HepG2 (cell line): ENCODE results near the gene SPNS2. TPM values are rescaled to one million over a fixed set of nuclear protein-coding genes. Genes with fewer than 3 reads are reported as not detected.

Source experiments
- ELF1 ChIP-seq: sonication (generic); formaldehyde crosslinking; IDR thresholded peaks from 2 replicates; pipeline ENCODE4 v1.4.0; 2020; ENCODE audit warnings: missing genetic modification reagents
- FOXK2 ChIP-seq: fragments of 450-650 bp; IDR thresholded peaks from 2 replicates; pipeline ENCODE4 v1.6.1; 2016
- HES4 ChIP-seq: sonication (generic); formaldehyde crosslinking; IDR thresholded peaks from 2 replicates; pipeline ENCODE4 v1.9.0; 2021; ENCODE audit warnings: mild to moderate bottlenecking, missing genetic modification reagents, borderline replicate concordance
- HNRNPH1 ChIP-seq: fragments of 200-400 bp; formaldehyde crosslinking; optimal IDR thresholded peaks from 2 replicates; pipeline ENCODE3; 2017; ENCODE audit warnings: mild to moderate bottlenecking, low read depth, low read length
- HNRNPK ChIP-seq: fragments of 200-400 bp; formaldehyde crosslinking; IDR thresholded peaks from 2 replicates; pipeline ENCODE4 v1.6.1; 2018; ENCODE audit warnings: low read length, low read depth, moderate library complexity, mild to moderate bottlenecking; ENCODE audit not compliant: poor library complexity, severe bottlenecking
- ISL2 ChIP-seq: sonication (generic); formaldehyde crosslinking; IDR thresholded peaks from 2 replicates; pipeline ENCODE4 v1.5.0; 2020; ENCODE audit warnings: missing genetic modification reagents
- ISX ChIP-seq: sonication (generic); formaldehyde crosslinking; conservative IDR thresholded peaks from 2 replicates; pipeline ENCODE4 v1.5.0; 2020; ENCODE audit warnings: missing genetic modification reagents
- KAT8 ChIP-seq: IDR thresholded peaks from 2 replicates; pipeline ENCODE4 v1.6.1; 2016; ENCODE audit warnings: missing genetic modification reagents, missing compliant biosample characterization
- PAF1 ChIP-seq: IDR thresholded peaks from 2 replicates; pipeline ENCODE4 v1.6.1; 2016; ENCODE audit warnings: missing genetic modification reagents, missing compliant biosample characterization
- PITX1 ChIP-seq: sonication (generic); formaldehyde crosslinking; IDR thresholded peaks from 2 replicates; pipeline ENCODE4 v1.5.1; 2020; ENCODE audit warnings: mild to moderate bottlenecking, missing genetic modification reagents
- RFXANK ChIP-seq: IDR thresholded peaks from 2 replicates; pipeline ENCODE4 v1.6.1; 2016
- SALL1 ChIP-seq: sonication (generic); formaldehyde crosslinking; IDR thresholded peaks from 2 replicates; pipeline ENCODE4 v1.8.0; 2022; ENCODE audit warnings: mild to moderate bottlenecking, missing genetic modification reagents
- TGIF2 ChIP-seq: IDR thresholded peaks from 2 replicates; pipeline ENCODE4 v1.6.1; 2016; ENCODE audit warnings: control low read depth, missing compliant biosample characterization
- TSC22D2 ChIP-seq: sonication (generic); formaldehyde crosslinking; IDR thresholded peaks from 2 replicates; pipeline ENCODE4 v1.5.1; 2020; ENCODE audit warnings: missing genetic modification reagents, mild to moderate bottlenecking, borderline replicate concordance
- ZBTB21 ChIP-seq: sonication (generic); formaldehyde crosslinking; IDR thresholded peaks from 2 replicates; pipeline ENCODE4 v1.4.0; 2020; ENCODE audit warnings: missing genetic modification reagents
- ZFAT ChIP-seq: sonication (generic); formaldehyde crosslinking; conservative IDR thresholded peaks from 2 replicates; pipeline ENCODE4 v1.8.1; 2023; ENCODE audit warnings: missing genetic modification reagents, inconsistent platforms
- ZNF256 ChIP-seq: sonication (generic); formaldehyde crosslinking; conservative IDR thresholded peaks from 2 replicates; pipeline ENCODE4 v1.4.0; 2020; ENCODE audit warnings: missing genetic modification reagents
- ZNF282 ChIP-seq: fragments of 450-650 bp; IDR thresholded peaks from 2 replicates; pipeline ENCODE4 v1.6.1; 2018; ENCODE audit not compliant: partially characterized antibody
- ZNF747 ChIP-seq: sonication (generic); formaldehyde crosslinking; IDR thresholded peaks from 2 replicates; pipeline ENCODE4 v1.8.1; 2023; ENCODE audit warnings: missing genetic modification reagents, mild to moderate bottlenecking, borderline replicate concordance
- ZNF761 ChIP-seq: sonication (generic); formaldehyde crosslinking; conservative IDR thresholded peaks from 2 replicates; pipeline ENCODE4 v1.4.0; 2020; ENCODE audit warnings: mild to moderate bottlenecking, missing genetic modification reagents
- polyA plus RNA-seq, 8 experiments: library from polyadenylated mRNA; depleted of rRNA in 3 of 8; stranded (reverse) in 7 of 8; unstranded in 1 of 8; fragments of >200 nt; fragmentation: Illumina TruSeq in 4 of 8; extraction: Trizol in 4 of 8; gene quantifications; 2 replicates each; pipeline versions ENCODE4 v1.2.1 to v1.2.3, GENCODE V29; 2011 to 2016; ENCODE audit warnings: low read depth in 4 of 8, missing spikeins in 1 of 8, mixed read lengths in 1 of 8; ENCODE audit not compliant: insufficient read depth in 1 of 8
- total RNA-seq, 5 experiments: library from RNA; depleted of rRNA; stranded (reverse); fragments of >200 nt; fragmentation: Illumina TruSeq; extraction: Trizol; gene quantifications; 2 replicates each; pipeline ENCODE4 v1.2.3, GENCODE V29; 2016; ENCODE audit warnings: low read depth in 1 of 5
- TF ChIP-seq, protein P1 (sequence below): sonication (generic); formaldehyde crosslinking; IDR thresholded peaks from 2 replicates; pipeline ENCODE4 v1.4.0; 2020; ENCODE audit warnings: missing genetic modification reagents
- TF ChIP-seq, protein P2 (sequence below), 2 experiments: sonication (generic) in 1 of 2; formaldehyde crosslinking in 1 of 2; IDR thresholded peaks; 2 replicates each; pipeline versions ENCODE4 v1.4.0 to v1.6.1; 2016 to 2020; ENCODE audit warnings: borderline replicate concordance in 1 of 2, low read depth in 1 of 2, mild to moderate bottlenecking in 1 of 2, missing genetic modification reagents in 1 of 2
- TF ChIP-seq, protein P3 (sequence below): sonication (generic); formaldehyde crosslinking; IDR thresholded peaks from 2 replicates; pipeline ENCODE4 v1.8.0; 2022; ENCODE audit warnings: mild to moderate bottlenecking, missing genetic modification reagents; ENCODE audit not compliant: insufficient replicate concordance

SPNS2 gene
- total and polyA plus RNA-seq, 2 of the 13 experiments (the other 11 are each of a cell fraction or from before 2014, with no cell fraction given), result 0.01 TPM; not detected in 1

DNA sequence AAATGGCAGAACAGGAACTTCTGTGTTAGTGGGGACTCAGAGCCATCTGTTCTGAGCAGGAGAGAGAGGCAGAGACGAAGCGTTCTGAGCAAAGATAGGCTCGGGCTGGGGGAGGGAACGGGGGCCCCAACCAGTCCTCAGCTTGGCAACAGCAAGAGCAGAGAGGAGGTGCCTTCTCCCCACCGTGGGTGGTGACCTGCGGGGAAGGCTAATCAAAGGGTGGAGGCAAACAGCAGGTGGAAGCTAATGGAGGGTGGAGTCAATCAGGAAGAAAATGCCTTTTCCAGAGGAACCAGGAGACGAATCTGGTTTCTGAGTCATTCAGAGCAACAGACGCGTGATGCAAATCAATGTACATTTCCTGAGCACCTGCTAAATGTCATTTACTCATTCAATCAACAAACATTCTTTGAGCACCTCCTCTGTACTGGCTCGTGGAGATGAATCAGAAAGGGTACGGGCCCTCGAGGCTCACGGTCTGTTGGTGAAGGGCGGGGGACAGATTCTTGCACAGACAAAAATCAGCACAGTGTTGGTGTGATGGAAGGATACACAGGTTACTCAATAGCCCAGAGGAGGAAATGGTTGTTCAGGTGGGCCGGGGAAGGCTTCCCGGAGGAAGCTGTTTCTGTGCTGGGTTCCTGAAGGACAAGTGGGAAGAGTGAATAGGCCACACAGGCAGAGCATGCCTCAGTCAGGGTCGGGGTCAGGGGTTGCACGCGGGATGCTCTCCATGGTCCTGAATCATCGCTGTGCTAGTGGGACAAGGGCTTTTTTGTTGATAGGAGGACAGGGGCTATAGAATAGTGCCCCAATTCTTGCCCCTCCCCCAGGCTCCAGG is 5.7 kb upstream of the SPNS2 start (continued):
- 0 out of 2 replicates have a peak, but pooled peaks have one; percentile 56 for TF ChIP-seq ISX (CRISPR knock-in tag)
- TF ChIP-seq KAT8, result peak; percentile 75
- no peak for TF ChIP-seq ZNF282
- no peak for TF ChIP-seq ZNF761 (CRISPR knock-in tag)
- TF ChIP-seq ZFAT, result no peak
- TF ChIP-seq, protein P1, sequence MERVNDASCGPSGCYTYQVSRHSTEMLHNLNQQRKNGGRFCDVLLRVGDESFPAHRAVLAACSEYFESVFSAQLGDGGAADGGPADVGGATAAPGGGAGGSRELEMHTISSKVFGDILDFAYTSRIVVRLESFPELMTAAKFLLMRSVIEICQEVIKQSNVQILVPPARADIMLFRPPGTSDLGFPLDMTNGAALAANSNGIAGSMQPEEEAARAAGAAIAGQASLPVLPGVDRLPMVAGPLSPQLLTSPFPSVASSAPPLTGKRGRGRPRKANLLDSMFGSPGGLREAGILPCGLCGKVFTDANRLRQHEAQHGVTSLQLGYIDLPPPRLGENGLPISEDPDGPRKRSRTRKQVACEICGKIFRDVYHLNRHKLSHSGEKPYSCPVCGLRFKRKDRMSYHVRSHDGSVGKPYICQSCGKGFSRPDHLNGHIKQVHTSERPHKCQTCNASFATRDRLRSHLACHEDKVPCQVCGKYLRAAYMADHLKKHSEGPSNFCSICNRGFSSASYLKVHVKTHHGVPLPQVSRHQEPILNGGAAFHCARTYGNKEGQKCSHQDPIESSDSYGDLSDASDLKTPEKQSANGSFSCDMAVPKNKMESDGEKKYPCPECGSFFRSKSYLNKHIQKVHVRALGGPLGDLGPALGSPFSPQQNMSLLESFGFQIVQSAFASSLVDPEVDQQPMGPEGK (CRISPR knock-in tag), result peak; percentile 61; the same call in 1 of the 2 replicates
- peak; percentile 90 for TF ChIP-seq HES4 (CRISPR knock-in tag)
- no peak; the same call in 1 of the 2 replicates for TF ChIP-seq ZNF747 (CRISPR knock-in tag)
- no peak for TF ChIP-seq ELF1 (CRISPR knock-in tag)
- peak; percentile 91; the same call in 1 of the 2 replicates for TF ChIP-seq ZNF256
- TF ChIP-seq TGIF2 (CRISPR knock-in tag), result peak; percentile 95
- TF ChIP-seq, protein P2, sequence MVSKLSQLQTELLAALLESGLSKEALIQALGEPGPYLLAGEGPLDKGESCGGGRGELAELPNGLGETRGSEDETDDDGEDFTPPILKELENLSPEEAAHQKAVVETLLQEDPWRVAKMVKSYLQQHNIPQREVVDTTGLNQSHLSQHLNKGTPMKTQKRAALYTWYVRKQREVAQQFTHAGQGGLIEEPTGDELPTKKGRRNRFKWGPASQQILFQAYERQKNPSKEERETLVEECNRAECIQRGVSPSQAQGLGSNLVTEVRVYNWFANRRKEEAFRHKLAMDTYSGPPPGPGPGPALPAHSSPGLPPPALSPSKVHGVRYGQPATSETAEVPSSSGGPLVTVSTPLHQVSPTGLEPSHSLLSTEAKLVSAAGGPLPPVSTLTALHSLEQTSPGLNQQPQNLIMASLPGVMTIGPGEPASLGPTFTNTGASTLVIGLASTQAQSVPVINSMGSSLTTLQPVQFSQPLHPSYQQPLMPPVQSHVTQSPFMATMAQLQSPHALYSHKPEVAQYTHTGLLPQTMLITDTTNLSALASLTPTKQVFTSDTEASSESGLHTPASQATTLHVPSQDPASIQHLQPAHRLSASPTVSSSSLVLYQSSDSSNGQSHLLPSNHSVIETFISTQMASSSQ (IDR thresholded peaks at IDR 0.05; ENCODE audit: low read depth), result no peak
- TF ChIP-seq, protein P2 (CRISPR knock-in tag; IDR thresholded peaks at IDR 0.05; ENCODE audit: borderline replicate concordance), result no peak
- peak; percentile 34; the same call in 1 of the 2 replicates for TF ChIP-seq ZBTB21 (CRISPR knock-in tag)
- 0 out of 2 replicates have a peak, but pooled peaks have one; percentile 17 for TF ChIP-seq ISL2 (CRISPR knock-in tag)
- TF ChIP-seq HNRNPH1, result no peak
- TF ChIP-seq, protein P3, sequence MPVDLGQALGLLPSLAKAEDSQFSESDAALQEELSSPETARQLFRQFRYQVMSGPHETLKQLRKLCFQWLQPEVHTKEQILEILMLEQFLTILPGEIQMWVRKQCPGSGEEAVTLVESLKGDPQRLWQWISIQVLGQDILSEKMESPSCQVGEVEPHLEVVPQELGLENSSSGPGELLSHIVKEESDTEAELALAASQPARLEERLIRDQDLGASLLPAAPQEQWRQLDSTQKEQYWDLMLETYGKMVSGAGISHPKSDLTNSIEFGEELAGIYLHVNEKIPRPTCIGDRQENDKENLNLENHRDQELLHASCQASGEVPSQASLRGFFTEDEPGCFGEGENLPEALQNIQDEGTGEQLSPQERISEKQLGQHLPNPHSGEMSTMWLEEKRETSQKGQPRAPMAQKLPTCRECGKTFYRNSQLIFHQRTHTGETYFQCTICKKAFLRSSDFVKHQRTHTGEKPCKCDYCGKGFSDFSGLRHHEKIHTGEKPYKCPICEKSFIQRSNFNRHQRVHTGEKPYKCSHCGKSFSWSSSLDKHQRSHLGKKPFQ, result peak; percentile 73
- TF ChIP-seq PITX1 (CRISPR knock-in tag), result 0 out of 2 replicates have a peak, but pooled peaks have one; percentile 34
- no peak for TF ChIP-seq HNRNPK
- TF ChIP-seq TSC22D2 (CRISPR knock-in tag), result peak; percentile 98
- TF ChIP-seq FOXK2, result no peak
- no peak for TF ChIP-seq PAF1 (CRISPR knock-in tag)
- no peak for TF ChIP-seq RFXANK (CRISPR knock-in tag)
- TF ChIP-seq SALL1 (CRISPR knock-in tag), result peak; percentile 96
